NB4 (cell line): ENCODE data around the gene CCDC171.

ENCODE experiments used
- CTCF ChIP-seq: IDR thresholded peaks from one replicate; pipeline ENCODE4 v1.5.1; 2012; ENCODE audit warnings: low read depth, low read length
- MAX ChIP-seq: IDR thresholded peaks from 2 replicates; pipeline ENCODE4 v1.6.1; 2011; ENCODE audit warnings: low read depth, low read length
- POLR2A ChIP-seq: IDR thresholded peaks from 2 replicates; pipeline ENCODE4 v1.6.1; 2011; ENCODE audit warnings: mild to moderate bottlenecking; ENCODE audit not compliant: insufficient read length; ENCODE audit errors: extremely low read depth

- TF ChIP-seq CTCF = no peak
- no peak for TF ChIP-seq MAX
- no peak for TF ChIP-seq POLR2A
Measured at GRCh38 chr9:15909297-15909696, 356.5 kb downstream of the CCDC171 start.
